Measurements from ENCODE around the gene RFTN2.
"Not testable (repeated sequence)": the region's sequence is repeated elsewhere in the genome, so short reads cannot be mapped to it uniquely, and the experiment has no call there.

The RFTN2 gene

GRCh38 chr2:197560146-197560665, 115.2 kb downstream of the RFTN2 start:
- no peak overlapping the region for H3K9ac ChIP-seq (ENCODE audit: low read depth, low read length)
- no peak overlapping the region for H3K4me3 ChIP-seq (ENCODE audit: low read length)
- H3K4me1 ChIP-seq (ENCODE audit: control insufficient read depth, insufficient read depth, low read length): no peaks in the 10 kb centered on the region
- H3K27me3 ChIP-seq (ENCODE audit: control insufficient read depth, insufficient read depth, low read length): no peaks in the 10 kb centered on the region
- H3K4me2 ChIP-seq (ENCODE audit: low read length): no peak overlapping the region
- H3K9me3 ChIP-seq (replicated peaks; ENCODE audit: low read length): no peaks in the 10 kb centered on the region
- peaks cover 20% of the 10 kb centered on the region for H3K36me3 ChIP-seq (ENCODE audit: insufficient read depth, low read length)

GRCh38 chr2:197559681-197560080, 115.7 kb downstream of the RFTN2 start:
- H3K9me3 ChIP-seq (replicated peaks; ENCODE audit: low read length): no peaks in the 10 kb centered on the region
- H3K9ac ChIP-seq (ENCODE audit: low read depth, low read length): no peak overlapping the region
- no peak overlapping the region for H3K4me3 ChIP-seq (ENCODE audit: low read length)
- no peak overlapping the region for H3K4me2 ChIP-seq (ENCODE audit: low read length)
- H3K27me3 ChIP-seq (ENCODE audit: control insufficient read depth, insufficient read depth, low read length): no peaks in the 10 kb centered on the region
- no peaks in the 10 kb centered on the region for H3K4me1 ChIP-seq (ENCODE audit: control insufficient read depth, insufficient read depth, low read length)
- H3K36me3 ChIP-seq (ENCODE audit: insufficient read depth, low read length): peaks cover 20% of the 10 kb centered on the region

- Histone ChIP-seq H3K9me3 (replicated peaks; ENCODE audit: low read length) (no peaks in the 10 kb centered on the region), H3K4me1 (ENCODE audit: control insufficient read depth, insufficient read depth, low read length) (no peaks in the 10 kb centered on the region), H3K4me3 (ENCODE audit: low read length) (no peak overlapping the region), H3K27me3 (ENCODE audit: control insufficient read depth, insufficient read depth, low read length) (no peaks in the 10 kb centered on the region), H3K36me3 (ENCODE audit: insufficient read depth, low read length) (peaks cover 20% of the 10 kb centered on the region), H3K9ac (ENCODE audit: low read depth, low read length) (no peak overlapping the region), H3K4me2 (ENCODE audit: low read length) (no peak overlapping the region)
Observed at GRCh38 chr2:197558393-197558792, 117.0 kb downstream of the RFTN2 start.

DNA sequence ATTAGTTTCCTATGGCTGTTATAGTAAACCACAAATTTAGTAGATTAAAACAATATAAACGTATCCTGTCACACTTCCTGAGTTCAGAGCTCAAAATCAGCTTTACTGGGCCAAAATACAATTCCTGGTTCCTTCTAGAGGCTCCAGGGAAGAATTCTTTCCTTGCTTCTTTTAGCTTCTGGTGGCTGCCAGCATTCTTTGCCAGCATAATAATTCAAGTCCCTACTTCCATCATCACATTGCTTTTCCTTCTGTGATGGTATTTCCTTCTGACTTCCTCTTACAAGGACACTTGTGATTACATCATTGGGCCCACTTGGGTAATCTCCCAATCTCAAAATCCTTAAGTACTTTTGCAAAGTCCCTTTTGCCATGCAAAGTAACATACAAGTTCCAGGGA, 118.9 kb downstream of the RFTN2 start:
- Histone ChIP-seq H3K9ac (ENCODE audit: low read depth, low read length) (no peak overlapping the region), H3K9me3 (replicated peaks; ENCODE audit: low read length) (no peaks in the 10 kb centered on the region), H3K36me3 (ENCODE audit: insufficient read depth, low read length) (peaks cover 24% of the 10 kb centered on the region)

DNA sequence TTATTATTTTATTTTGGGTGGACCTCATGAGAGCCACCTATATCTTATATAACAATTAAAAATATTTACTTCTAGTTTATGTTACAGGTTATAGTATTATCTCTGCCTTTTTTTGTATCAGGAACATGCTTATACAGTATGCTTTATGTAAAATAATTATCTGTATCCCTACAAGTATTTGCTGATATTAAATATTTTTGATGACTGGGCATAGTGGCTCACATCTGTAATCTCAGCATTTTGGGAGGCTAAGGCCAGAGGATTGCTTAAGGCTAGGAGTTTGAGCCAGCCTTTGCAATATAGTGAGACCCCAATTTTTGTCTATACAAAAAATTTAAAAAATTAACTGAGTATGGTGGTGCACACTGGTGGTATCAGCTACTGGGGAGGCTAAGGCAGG, 119.9 kb downstream of the RFTN2 start:
- H3K9ac ChIP-seq (ENCODE audit: low read depth, low read length): no peak overlapping the region
- no peaks in the 10 kb centered on the region for H3K4me1 ChIP-seq (ENCODE audit: control insufficient read depth, insufficient read depth, low read length)
- H3K9me3 ChIP-seq (replicated peaks; ENCODE audit: low read length): no peaks in the 10 kb centered on the region
- H3K4me3 ChIP-seq (ENCODE audit: low read length): no peak overlapping the region
- H3K36me3 ChIP-seq (ENCODE audit: insufficient read depth, low read length): peaks cover 31% of the 10 kb centered on the region
- H3K4me2 ChIP-seq (ENCODE audit: low read length): no peak overlapping the region
- no peaks in the 10 kb centered on the region for H3K27me3 ChIP-seq (ENCODE audit: control insufficient read depth, insufficient read depth, low read length)

More for the DNA sequence above, 118.9 kb downstream of the RFTN2 start:
- no peak overlapping the region for H3K4me3 ChIP-seq (ENCODE audit: low read length)
- no peaks in the 10 kb centered on the region for H3K4me1 ChIP-seq (ENCODE audit: control insufficient read depth, insufficient read depth, low read length)
- H3K27me3 ChIP-seq (ENCODE audit: control insufficient read depth, insufficient read depth, low read length): no peaks in the 10 kb centered on the region
- no peak overlapping the region for H3K4me2 ChIP-seq (ENCODE audit: low read length)

DNA sequence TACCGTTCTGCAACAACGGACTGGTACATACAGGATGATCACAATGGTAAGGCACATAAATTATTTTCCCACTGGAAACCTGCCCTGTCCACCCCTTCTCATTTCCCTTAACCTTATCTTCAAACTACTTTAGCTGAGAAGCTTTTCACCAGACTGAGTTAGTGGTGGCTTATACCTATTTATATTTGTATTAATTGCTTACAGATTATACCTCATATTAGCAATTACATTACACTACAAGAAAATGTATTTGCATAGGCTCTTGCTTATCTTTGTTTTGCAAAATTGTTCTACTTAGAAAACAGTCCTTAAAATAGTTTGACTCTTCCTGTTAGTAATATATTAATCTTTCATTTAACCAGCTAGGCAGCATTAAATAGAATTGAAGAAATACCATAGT, 124.1 kb downstream of the RFTN2 start:
- H3K27me3 ChIP-seq (ENCODE audit: control insufficient read depth, insufficient read depth, low read length); H3K4me2 ChIP-seq (ENCODE audit: low read length); H3K4me3 ChIP-seq (ENCODE audit: low read length); H3K4me1 ChIP-seq (ENCODE audit: control insufficient read depth, insufficient read depth, low read length); H3K9me3 ChIP-seq (replicated peaks; ENCODE audit: low read length); H3K9ac ChIP-seq (ENCODE audit: low read depth, low read length): not testable (repeated sequence)
- H3K36me3 ChIP-seq (ENCODE audit: insufficient read depth, low read length): peaks cover 35% of the 10 kb centered on the region

DNA sequence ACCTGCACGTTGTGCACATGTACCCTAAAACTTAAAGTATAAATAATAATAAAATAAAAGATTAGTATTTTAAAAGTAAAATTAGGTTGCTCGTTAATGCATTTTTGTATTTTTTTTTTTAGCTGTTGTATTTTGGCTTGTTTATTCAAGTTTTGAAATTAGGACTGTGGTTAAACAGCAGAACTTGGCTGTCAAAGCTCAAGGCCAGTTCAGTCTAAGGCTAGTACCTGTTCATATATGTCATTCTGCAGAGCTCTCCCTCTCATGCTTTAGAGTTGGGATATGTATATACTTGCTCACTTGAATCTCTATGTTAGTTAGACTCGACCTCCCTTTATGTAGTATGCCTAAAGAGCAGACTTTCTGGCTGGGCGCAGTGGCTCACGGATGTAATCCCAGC, 126.8 kb downstream of the RFTN2 start:
- H3K4me1 ChIP-seq (ENCODE audit: control insufficient read depth, insufficient read depth, low read length): no peaks in the 10 kb centered on the region
- H3K36me3 ChIP-seq (ENCODE audit: insufficient read depth, low read length): peaks cover 47% of the 10 kb centered on the region
- H3K27me3 ChIP-seq (ENCODE audit: control insufficient read depth, insufficient read depth, low read length): no peaks in the 10 kb centered on the region
- H3K9ac ChIP-seq (ENCODE audit: low read depth, low read length): no peak overlapping the region
- no peak overlapping the region for H3K4me3 ChIP-seq (ENCODE audit: low read length)
- no peaks in the 10 kb centered on the region for H3K9me3 ChIP-seq (replicated peaks; ENCODE audit: low read length)
- no peak overlapping the region for H3K4me2 ChIP-seq (ENCODE audit: low read length)

- Histone ChIP-seq H3K4me2 (ENCODE audit: low read length) (no peak overlapping the region), H3K27me3 (ENCODE audit: control insufficient read depth, insufficient read depth, low read length) (no peaks in the 10 kb centered on the region), H3K9me3 (replicated peaks; ENCODE audit: low read length) (no peaks in the 10 kb centered on the region), H3K4me1 (ENCODE audit: control insufficient read depth, insufficient read depth, low read length) (no peaks in the 10 kb centered on the region), H3K9ac (ENCODE audit: low read depth, low read length) (no peak overlapping the region), H3K4me3 (ENCODE audit: low read length) (no peak overlapping the region), H3K36me3 (ENCODE audit: insufficient read depth, low read length) (peaks cover 53% of the 10 kb centered on the region)
Observed at GRCh38 chr2:197547163-197547900, 128.1 kb downstream of the RFTN2 start.

DNA sequence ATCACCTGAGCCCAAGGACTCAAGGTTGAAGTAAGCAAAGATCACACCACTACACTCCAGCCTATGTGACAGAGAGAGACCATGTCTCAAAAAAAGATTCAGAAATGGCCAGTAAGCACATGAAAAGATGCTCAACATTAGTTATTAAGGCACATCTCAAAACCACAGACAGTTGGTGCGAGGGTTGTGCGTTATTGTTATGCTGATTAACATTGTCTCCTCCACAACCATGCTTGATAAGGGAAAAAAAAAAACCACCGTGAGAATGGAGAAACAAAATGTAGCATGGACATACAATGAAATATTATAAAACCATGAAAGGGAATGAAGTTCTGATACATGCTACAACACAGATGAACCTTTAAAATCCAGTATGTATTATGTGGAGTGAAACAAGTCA, 132.2 kb downstream of the RFTN2 start:
- no peak overlapping the region for H3K4me3 ChIP-seq (ENCODE audit: low read length)
- peaks cover 55% of the 10 kb centered on the region for H3K36me3 ChIP-seq (ENCODE audit: insufficient read depth, low read length)
- no peaks in the 10 kb centered on the region for H3K9me3 ChIP-seq (replicated peaks; ENCODE audit: low read length)
- no peaks in the 10 kb centered on the region for H3K27me3 ChIP-seq (ENCODE audit: control insufficient read depth, insufficient read depth, low read length)
- no peak overlapping the region for H3K9ac ChIP-seq (ENCODE audit: low read depth, low read length)
- H3K4me1 ChIP-seq (ENCODE audit: control insufficient read depth, insufficient read depth, low read length): peaks cover 6% of the 10 kb centered on the region
- H3K4me2 ChIP-seq (ENCODE audit: low read length): no peak overlapping the region

GRCh38 chr2:197539734-197540133, 135.7 kb downstream of the RFTN2 start:
- Histone ChIP-seq H3K4me3 (ENCODE audit: low read length) (no peak overlapping the region), H3K9me3 (replicated peaks; ENCODE audit: low read length) (no peaks in the 10 kb centered on the region), H3K36me3 (ENCODE audit: insufficient read depth, low read length) (peaks cover 53% of the 10 kb centered on the region), H3K4me1 (ENCODE audit: control insufficient read depth, insufficient read depth, low read length) (peaks cover 6% of the 10 kb centered on the region), H3K4me2 (ENCODE audit: low read length) (no peak overlapping the region), H3K9ac (ENCODE audit: low read depth, low read length) (no peak overlapping the region), H3K27me3 (ENCODE audit: control insufficient read depth, insufficient read depth, low read length) (no peaks in the 10 kb centered on the region)

DNA sequence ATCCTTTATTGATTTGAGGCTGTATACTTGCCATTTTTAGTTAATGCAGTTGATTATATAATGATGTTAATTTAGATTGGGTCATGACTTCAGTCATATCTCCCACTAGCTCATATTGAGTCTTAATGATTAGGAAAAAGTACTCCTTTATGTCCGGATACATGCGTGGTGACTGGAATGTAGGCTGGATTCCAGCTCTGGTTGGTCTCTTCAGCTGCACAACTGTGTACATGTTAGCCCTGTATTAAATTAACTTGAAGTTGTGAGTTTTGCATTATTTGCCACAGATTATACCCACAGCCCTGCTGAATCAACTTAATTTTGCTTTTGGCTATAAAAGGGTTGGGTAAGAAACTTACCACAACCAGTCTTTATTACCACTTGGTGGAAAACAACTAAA, 137.0 kb downstream of the RFTN2 start:
- Histone ChIP-seq H3K4me3 (ENCODE audit: low read length) (no peak overlapping the region), H3K4me1 (ENCODE audit: control insufficient read depth, insufficient read depth, low read length) (peaks cover 6% of the 10 kb centered on the region), H3K36me3 (ENCODE audit: insufficient read depth, low read length) (peaks cover 47% of the 10 kb centered on the region), H3K4me2 (ENCODE audit: low read length) (no peak overlapping the region), H3K9ac (ENCODE audit: low read depth, low read length) (no peak overlapping the region), H3K9me3 (replicated peaks; ENCODE audit: low read length) (no peaks in the 10 kb centered on the region), H3K27me3 (ENCODE audit: control insufficient read depth, insufficient read depth, low read length) (no peaks in the 10 kb centered on the region)

All from skeletal muscle satellite cell (primary cell).